Measurements from ENCODE around the gene TMED8.
"Not testable (repeated sequence)": the region's sequence is repeated elsewhere in the genome, so short reads cannot be mapped to it uniquely, and the experiment has no call there.

TMED8 gene

GRCh38 chr14:77322250-77322902 lies 54.5 kb downstream of the TMED8 start:
- Mint-ChIP-seq H3K36me3 (ENCODE audit: low read depth) (no peaks in the 10 kb centered on the region), H3K4me1 (peaks cover 23% of the 10 kb centered on the region), H3K4me3 (peak overlapping the region; percentile 97), H3K27ac (peak overlapping the region; percentile 99), H3K9me3 (no peaks in the 10 kb centered on the region), H3K27me3 (no peaks in the 10 kb centered on the region)
- ATAC-seq = no peak
- no peak for DNase-seq

- no peaks in the 10 kb centered on the region for H3K27me3 Mint-ChIP-seq
Measured at GRCh38 chr14:77320238-77320935, 56.5 kb downstream of the TMED8 start, which contains the start of gene POMT2. TSS of gene POMT2 (minus strand) at chr14:77320883. CDS start at chr14:77320681, 202 bp downstream.

GRCh38 chr14:77319422-77319821 lies 57.5 kb downstream of the TMED8 start:
- no peak overlapping the region for H3K27ac Mint-ChIP-seq
- no peak overlapping the region for H3K4me3 Mint-ChIP-seq
- no peaks in the 10 kb centered on the region for H3K9me3 Mint-ChIP-seq
- peaks cover 23% of the 10 kb centered on the region for H3K4me1 Mint-ChIP-seq
- no peaks in the 10 kb centered on the region for H3K36me3 Mint-ChIP-seq (ENCODE audit: low read depth)
- ATAC-seq = no peak
- no peak for DNase-seq
- H3K27me3 Mint-ChIP-seq = no peaks in the 10 kb centered on the region

More at GRCh38 chr14:77320238-77320935, 56.5 kb downstream of the TMED8 start, which contains the start of gene POMT2:
- DNase-seq (peak; percentile 92), ATAC-seq (peak; percentile 67)
- H3K36me3 Mint-ChIP-seq (ENCODE audit: low read depth) = no peaks in the 10 kb centered on the region
- H3K4me1 Mint-ChIP-seq = peaks cover 23% of the 10 kb centered on the region
- peak within 1 kb of the TSS; percentile 99 for H3K27ac Mint-ChIP-seq
- H3K9me3 Mint-ChIP-seq = no peaks in the 10 kb centered on the region
- peak within 1 kb of the TSS; percentile 97 for H3K4me3 Mint-ChIP-seq

GRCh38 chr14:77318756-77319155 lies 58.1 kb downstream of the TMED8 start:
- peaks cover 23% of the 10 kb centered on the region for H3K4me1 Mint-ChIP-seq
- not testable (repeated sequence) for H3K36me3 Mint-ChIP-seq (ENCODE audit: low read depth); H3K27ac Mint-ChIP-seq; H3K9me3 Mint-ChIP-seq; ATAC-seq; DNase-seq; H3K4me3 Mint-ChIP-seq; H3K27me3 Mint-ChIP-seq

GRCh38 chr14:77318006-77318553 lies 58.8 kb downstream of the TMED8 start:
- Mint-ChIP-seq H3K27me3 (no peaks in the 10 kb centered on the region), H3K4me3 (no peak overlapping the region), H3K36me3 (ENCODE audit: low read depth) (no peaks in the 10 kb centered on the region), H3K27ac (no peak overlapping the region), H3K9me3 (no peaks in the 10 kb centered on the region), H3K4me1 (peaks cover 23% of the 10 kb centered on the region)
- ATAC-seq (no peak), DNase-seq (no peak)

GRCh38 chr14:77316872-77317301 lies 60.0 kb downstream of the TMED8 start:
- no peak for DNase-seq
- Mint-ChIP-seq H3K27me3 (no peaks in the 10 kb centered on the region), H3K4me3 (no peak overlapping the region), H3K9me3 (no peaks in the 10 kb centered on the region), H3K27ac (no peak overlapping the region), H3K36me3 (ENCODE audit: low read depth) (no peaks in the 10 kb centered on the region), H3K4me1 (peaks cover 16% of the 10 kb centered on the region)
- no peak for ATAC-seq

GRCh38 chr14:77316195-77316505 lies 60.7 kb downstream of the TMED8 start:
- Mint-ChIP-seq H3K9me3 (no peaks in the 10 kb centered on the region), H3K4me1 (peaks cover 12% of the 10 kb centered on the region), H3K27me3 (no peaks in the 10 kb centered on the region), H3K4me3 (no peak overlapping the region), H3K36me3 (ENCODE audit: low read depth) (no peaks in the 10 kb centered on the region), H3K27ac (no peak overlapping the region)
- ATAC-seq (no peak), DNase-seq (no peak)

GRCh38 chr14:77314539-77315457 lies 62.1 kb downstream of the TMED8 start:
- H3K27ac Mint-ChIP-seq = no peak overlapping the region
- no peaks in the 10 kb centered on the region for H3K36me3 Mint-ChIP-seq (ENCODE audit: low read depth)
- no peaks in the 10 kb centered on the region for H3K27me3 Mint-ChIP-seq
- no peak overlapping the region for H3K4me3 Mint-ChIP-seq
- H3K9me3 Mint-ChIP-seq = no peaks in the 10 kb centered on the region
- DNase-seq (no peak), ATAC-seq (no peak)
- peaks cover 5% of the 10 kb centered on the region for H3K4me1 Mint-ChIP-seq

- H3K36me3 Mint-ChIP-seq (ENCODE audit: low read depth) = no peaks in the 10 kb centered on the region
- no peak for ATAC-seq
- H3K4me1 Mint-ChIP-seq = peaks cover under 1% of the 10 kb centered on the region
- no peaks in the 10 kb centered on the region for H3K9me3 Mint-ChIP-seq
- DNase-seq = no peak
- no peaks in the 10 kb centered on the region for H3K27me3 Mint-ChIP-seq
- H3K27ac Mint-ChIP-seq = no peak overlapping the region
- H3K4me3 Mint-ChIP-seq = no peak overlapping the region
Measured at GRCh38 chr14:77314043-77314442, 62.9 kb downstream of the TMED8 start.

GRCh38 chr14:77313371-77313770 lies 63.5 kb downstream of the TMED8 start:
- Mint-ChIP-seq H3K27ac (no peak overlapping the region), H3K27me3 (no peaks in the 10 kb centered on the region), H3K4me1 (no peaks in the 10 kb centered on the region), H3K36me3 (ENCODE audit: low read depth) (no peaks in the 10 kb centered on the region), H3K9me3 (no peaks in the 10 kb centered on the region), H3K4me3 (no peak overlapping the region)
- DNase-seq (no peak), ATAC-seq (no peak)

- Mint-ChIP-seq H3K27me3 (no peaks in the 10 kb centered on the region), H3K4me3 (no peak overlapping the region), H3K9me3 (no peaks in the 10 kb centered on the region), H3K4me1 (peaks cover 12% of the 10 kb centered on the region), H3K36me3 (ENCODE audit: low read depth) (no peaks in the 10 kb centered on the region), H3K27ac (no peak overlapping the region)
- ATAC-seq (no peak), DNase-seq (no peak)
Measured at GRCh38 chr14:77311217-77311616, 65.7 kb downstream of the TMED8 start.

GRCh38 chr14:77310026-77310425 lies 66.9 kb downstream of the TMED8 start:
- no peak for DNase-seq
- Mint-ChIP-seq H3K4me1 (peaks cover 12% of the 10 kb centered on the region), H3K27me3 (no peaks in the 10 kb centered on the region), H3K36me3 (ENCODE audit: low read depth) (peaks cover 2% of the 10 kb centered on the region), H3K4me3 (no peak overlapping the region), H3K9me3 (no peaks in the 10 kb centered on the region), H3K27ac (no peak overlapping the region)
- no peak for ATAC-seq

GRCh38 chr14:77309131-77309530 lies 67.8 kb downstream of the TMED8 start:
- H3K27ac Mint-ChIP-seq = no peak overlapping the region

GRCh38 chr14:77306851-77307496 lies 69.9 kb downstream of the TMED8 start:
- H3K27ac Mint-ChIP-seq = no peak overlapping the region
- H3K9me3 Mint-ChIP-seq = no peaks in the 10 kb centered on the region
- H3K27me3 Mint-ChIP-seq = no peaks in the 10 kb centered on the region
- no peak for DNase-seq
- ATAC-seq = peak; percentile 31
- peaks cover 6% of the 10 kb centered on the region for H3K36me3 Mint-ChIP-seq (ENCODE audit: low read depth)
- peaks cover 32% of the 10 kb centered on the region for H3K4me1 Mint-ChIP-seq
- no peak overlapping the region for H3K4me3 Mint-ChIP-seq

More at GRCh38 chr14:77309131-77309530, 67.8 kb downstream of the TMED8 start:
- Mint-ChIP-seq H3K4me3 (no peak overlapping the region), H3K9me3 (no peaks in the 10 kb centered on the region), H3K36me3 (ENCODE audit: low read depth) (peaks cover 2% of the 10 kb centered on the region), H3K4me1 (peaks cover 14% of the 10 kb centered on the region), H3K27me3 (no peaks in the 10 kb centered on the region)
- ATAC-seq = no peak
- DNase-seq = no peak
